ENCODE measurements around the gene FMNL1.
A peak's percentile ranks its signal among the peaks of the same experiment; 100 is the strongest.

FMNL1 gene

GRCh38 chr17:45270828-45271418 is 49.2 kb downstream of the FMNL1 start:
- no peak overlapping the region for H3K27ac ChIP-seq
- TF ChIP-seq CTCF (conservative IDR thresholded peaks at IDR 0.05), result peak; percentile 78

GRCh38 chr17:45271603-45272002 is 49.9 kb downstream of the FMNL1 start:
- no peak overlapping the region for H3K27ac ChIP-seq
- TF ChIP-seq CTCF (conservative IDR thresholded peaks at IDR 0.05), result no peak

- no peak for TF ChIP-seq CTCF (conservative IDR thresholded peaks at IDR 0.05)
- no peak overlapping the region for H3K27ac ChIP-seq
These were observed 51.9 kb downstream of the FMNL1 start for GRCh38 chr17:45273551-45273957.

GRCh38 chr17:45274033-45274432 is 52.3 kb downstream of the FMNL1 start:
- no peak overlapping the region for H3K27ac ChIP-seq
- no peak for TF ChIP-seq CTCF (conservative IDR thresholded peaks at IDR 0.05)

- peak overlapping the region; percentile 77; the same call in 1 of the 2 replicates for H3K27ac ChIP-seq
- no peak for TF ChIP-seq CTCF (conservative IDR thresholded peaks at IDR 0.05)
These were observed 54.3 kb downstream of the FMNL1 start for GRCh38 chr17:45276031-45276430.

- H3K27ac ChIP-seq, result peak overlapping the region; percentile 77
These were observed 55.6 kb downstream of the FMNL1 start for GRCh38 chr17:45277216-45277849.

GRCh38 chr17:45277992-45278391 is 56.3 kb downstream of the FMNL1 start:
- no peak for TF ChIP-seq CTCF (conservative IDR thresholded peaks at IDR 0.05)
- peak overlapping the region; percentile 77 for H3K27ac ChIP-seq

More at GRCh38 chr17:45277216-45277849, 55.6 kb downstream of the FMNL1 start:
- peak; percentile 95 for TF ChIP-seq CTCF (conservative IDR thresholded peaks at IDR 0.05)
